PC-9 (cell line): ENCODE measurements around the gene PPIB. TPM values are rescaled to one million over a fixed set of nuclear protein-coding genes. Genes with fewer than 3 reads are reported as not detected.

ENCODE experiments used
- BruUV-seq: library from RNA; stranded (reverse); fragments of 400-500 nt; replicated peaks from 2 replicates; lab custom pipeline; 2021; lab: Mats Ljungman, UMichigan
- CTCF ChIA-PET: fragments of 300-600 bp; sonication (Branson Sonifier 250); formaldehyde crosslinking; loops from one replicate; lab custom pipeline; 2022; ENCODE audit warnings: antibody characterized with exemption; lab: Charles Lee
- POLR2A ChIA-PET: fragments of 300-600 bp; sonication (Branson Sonifier 250); formaldehyde crosslinking; loops from one replicate; lab custom pipeline; 2022; ENCODE audit warnings: antibody characterized with exemption; ENCODE audit not compliant: unreplicated experiment; lab: Charles Lee
- DNase-seq, 2 experiments: peaks; one replicate each; pipeline versions ENCODE4 v3.0.0 to v3.0.0-alpha.2; 2015 to 2022; ENCODE audit warnings: mixed read lengths in 1 of 2
- H2AFZ ChIP-seq: fragments of 200-600 bp; sonication (generic); 2 replicates; pipeline ENCODE4 v1.8.1; 2017; ENCODE audit warnings: antibody characterized with exemption
- H3F3A ChIP-seq: fragments of 200-600 bp; sonication (generic); 2 replicates; pipeline ENCODE4 v1.8.1; 2017; ENCODE audit warnings: antibody characterized with exemption, mild to moderate bottlenecking, low read depth; ENCODE audit not compliant: insufficient read depth
- H3K27ac ChIP-seq: fragments of 200-600 bp; sonication (generic); 2 replicates; pipeline ENCODE4 v1.6.1; 2016; ENCODE audit warnings: mixed run types
- H3K27me3 ChIP-seq: fragments of 200-600 bp; sonication (generic); 2 replicates; pipeline ENCODE4 v1.6.1; 2016; ENCODE audit warnings: low read depth, mixed run types; ENCODE audit not compliant: insufficient read depth
- H3K36me3 ChIP-seq: fragments of 200-600 bp; sonication (generic); 2 replicates; pipeline ENCODE4 v1.6.1; 2016; ENCODE audit warnings: low read depth, mixed run types
- H3K4me1 ChIP-seq: fragments of 200-600 bp; sonication (generic); replicated peaks from 2 replicates; pipeline ENCODE4 v1.6.1; 2016; ENCODE audit warnings: mixed run types; ENCODE audit not compliant: insufficient read depth
- H3K4me2 ChIP-seq: fragments of 200-600 bp; sonication (generic); 2 replicates; pipeline ENCODE4 v1.6.1; 2017; ENCODE audit warnings: mixed run types
- H3K4me3 ChIP-seq: fragments of 200-600 bp; sonication (generic); 2 replicates; pipeline ENCODE4 v1.6.1; 2016; ENCODE audit warnings: mixed run types
- H3K79me2 ChIP-seq: fragments of 200-600 bp; sonication (generic); 2 replicates; pipeline ENCODE4 v1.6.1; 2017; ENCODE audit warnings: low read depth, mixed run types
- H3K9me2 ChIP-seq: fragments of 200-600 bp; sonication (generic); 2 replicates; pipeline ENCODE4 v1.8.1; 2017; ENCODE audit warnings: mild to moderate bottlenecking; ENCODE audit not compliant: insufficient read depth
- H3K9me3 ChIP-seq: fragments of 200-600 bp; sonication (generic); 2 replicates; pipeline ENCODE4 v1.8.1; 2016; ENCODE audit warnings: low read depth; ENCODE audit not compliant: insufficient read depth
- H4K20me1 ChIP-seq: fragments of 200-600 bp; sonication (generic); 2 replicates; pipeline ENCODE4 v1.8.1; 2017; ENCODE audit not compliant: insufficient read depth
- EZH2 ChIP-seq: fragments of 200-600 bp; sonication (generic); IDR thresholded peaks from 2 replicates; pipeline ENCODE4 v1.8.0; 2017; ENCODE audit warnings: antibody characterized with exemption, low read depth
- intact Hi-C: fragments of 100-400 bp; cut with micrococcal nuclease; formaldehyde crosslinking; loops from one replicate; pipeline ENCODE4 v1.10.0; 2022; ENCODE audit not compliant: unreplicated experiment
- total RNA-seq: library from RNA; stranded (reverse); gene quantifications from 2 replicates; pipeline ENCODE4 v1.2.3, GENCODE V29; 2021
- TF ChIP-seq, protein P1 (sequence below): fragments of 200-600 bp; sonication (generic); conservative IDR thresholded peaks from 2 replicates; pipeline ENCODE4 v1.6.1; 2017; ENCODE audit warnings: mixed run types, antibody characterized with exemption, mild to moderate bottlenecking, moderate library complexity

The PPIB gene
- total RNA-seq, 1 experiment from 2014 or later = 345 TPM

GRCh38 chr15:64112904-64113303, 49.9 kb downstream of the PPIB start:
- Histone ChIP-seq H3F3A (no peaks in the 10 kb centered on the region), H2AFZ (no peak overlapping the region), H3K36me3 (peaks cover 8% of the 10 kb centered on the region; the same call in 1 of the 2 replicates), H3K4me3 (no peak overlapping the region), H3K9me3 (no peaks in the 10 kb centered on the region), H3K27me3 (no peaks in the 10 kb centered on the region), H3K9me2 (no peaks in the 10 kb centered on the region), H3K4me1 (no peaks in the 10 kb centered on the region), H3K27ac (no peak overlapping the region), H3K79me2 (0 out of 2 replicates have a peak, but pooled peaks cover 9% of the 10 kb centered on the region), H4K20me1 (no peaks in the 10 kb centered on the region), H3K4me2 (no peak overlapping the region)
- TF ChIP-seq EZH2 = no peak
- TF ChIP-seq, protein P1, sequence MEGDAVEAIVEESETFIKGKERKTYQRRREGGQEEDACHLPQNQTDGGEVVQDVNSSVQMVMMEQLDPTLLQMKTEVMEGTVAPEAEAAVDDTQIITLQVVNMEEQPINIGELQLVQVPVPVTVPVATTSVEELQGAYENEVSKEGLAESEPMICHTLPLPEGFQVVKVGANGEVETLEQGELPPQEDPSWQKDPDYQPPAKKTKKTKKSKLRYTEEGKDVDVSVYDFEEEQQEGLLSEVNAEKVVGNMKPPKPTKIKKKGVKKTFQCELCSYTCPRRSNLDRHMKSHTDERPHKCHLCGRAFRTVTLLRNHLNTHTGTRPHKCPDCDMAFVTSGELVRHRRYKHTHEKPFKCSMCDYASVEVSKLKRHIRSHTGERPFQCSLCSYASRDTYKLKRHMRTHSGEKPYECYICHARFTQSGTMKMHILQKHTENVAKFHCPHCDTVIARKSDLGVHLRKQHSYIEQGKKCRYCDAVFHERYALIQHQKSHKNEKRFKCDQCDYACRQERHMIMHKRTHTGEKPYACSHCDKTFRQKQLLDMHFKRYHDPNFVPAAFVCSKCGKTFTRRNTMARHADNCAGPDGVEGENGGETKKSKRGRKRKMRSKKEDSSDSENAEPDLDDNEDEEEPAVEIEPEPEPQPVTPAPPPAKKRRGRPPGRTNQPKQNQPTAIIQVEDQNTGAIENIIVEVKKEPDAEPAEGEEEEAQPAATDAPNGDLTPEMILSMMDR = no peak
- no peak for DNase-seq
- no TSS peak for BruUV-seq
- intact Hi-C loops = no loop called here
- CTCF ChIA-PET = no interaction called here
- POLR2A ChIA-PET = no interaction called here

- Histone ChIP-seq H3K4me3 (no peak overlapping the region), H3K27ac (no peak overlapping the region), H3K36me3 (peaks cover 8% of the 10 kb centered on the region; the same call in 1 of the 2 replicates), H3K9me3 (no peaks in the 10 kb centered on the region), H2AFZ (no peak overlapping the region), H4K20me1 (peaks cover 5% of the 10 kb centered on the region; the same call in 1 of the 2 replicates), H3F3A (no peaks in the 10 kb centered on the region), H3K27me3 (no peaks in the 10 kb centered on the region), H3K79me2 (0 out of 2 replicates have a peak, but pooled peaks cover 9% of the 10 kb centered on the region), H3K4me1 (no peaks in the 10 kb centered on the region), H3K4me2 (no peak overlapping the region), H3K9me2 (no peaks in the 10 kb centered on the region)
- DNase-seq = no peak
- ChIA-PET POLR2A (interaction anchor here (0.6 kb wide), 1 partner anchor 133 kb away, joined by 4 read pairs; no protein-coding TSS in a partner anchor), CTCF (no interaction called here)
- TF ChIP-seq, protein P1 = no peak
- TF ChIP-seq EZH2 = no peak
- BruUV-seq = no TSS peak
- intact Hi-C loops = no loop called here
These were observed 50.6 kb downstream of the PPIB start for GRCh38 chr15:64112073-64112772.

DNA sequence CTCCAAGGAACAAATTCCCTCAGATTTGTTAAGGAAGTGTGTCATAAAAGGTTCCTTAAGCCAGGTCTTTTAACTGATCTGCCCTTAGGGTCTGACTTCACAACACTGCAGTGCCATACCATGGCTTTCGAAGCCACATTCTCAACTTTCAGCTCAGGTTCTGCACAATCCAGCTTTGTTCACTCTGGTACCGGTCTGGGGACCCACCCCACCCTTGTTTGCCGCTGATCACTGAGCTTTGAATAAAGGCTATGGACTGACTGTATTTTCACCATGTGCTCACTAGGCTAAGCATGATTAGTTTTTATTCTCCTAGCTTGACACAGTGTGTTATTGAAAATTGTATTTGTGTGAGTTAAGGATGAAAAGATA, 51.2 kb downstream of the PPIB start:
- no peak overlapping the region for H3K4me2 ChIP-seq
- no peak overlapping the region for H3K4me3 ChIP-seq
- POLR2A ChIA-PET = interaction anchor here (0.6 kb wide), 1 partner anchor 485 kb away, joined by 7 read pairs; no protein-coding TSS in a partner anchor

More for the DNA sequence above, 51.2 kb downstream of the PPIB start:
- Histone ChIP-seq H4K20me1 (peaks cover 7% of the 10 kb centered on the region; the same call in 1 of the 2 replicates), H3K27ac (no peak overlapping the region), H3K27me3 (no peaks in the 10 kb centered on the region), H3K36me3 (peaks cover 8% of the 10 kb centered on the region; the same call in 1 of the 2 replicates), H3F3A (no peaks in the 10 kb centered on the region), H3K9me2 (no peaks in the 10 kb centered on the region), H2AFZ (no peak overlapping the region), H3K4me1 (no peaks in the 10 kb centered on the region), H3K79me2 (0 out of 2 replicates have a peak, but pooled peaks cover 9% of the 10 kb centered on the region), H3K9me3 (no peaks in the 10 kb centered on the region)
- CTCF ChIA-PET = no interaction called here
- BruUV-seq = no TSS peak
- no peak for DNase-seq
- TF ChIP-seq, protein P1 = no peak
- TF ChIP-seq EZH2 = no peak
- intact Hi-C loops = no loop called here
